Tibial artery (tissue), 4 donors: Measurements from ENCODE around the gene KCNK18.
A peak's percentile ranks its signal among the peaks of the same experiment; 100 is the strongest.
"Not testable (repeated sequence)": the region's sequence is repeated elsewhere in the genome, so short reads cannot be mapped to it uniquely, and the experiment has no call there.

Experiments used
- DNase-seq, 2 donors: peaks; one replicate each; pipeline ENCODE4 v3.0.0-alpha.2; 2019
- H3K27ac ChIP-seq, 2 donors: fragments of 200-600 bp; sonication (generic) in 1 of 2; 1 replicate in 1 of 2; 2 replicates in 1 of 2; pipeline ENCODE4 v1.5.1; 2018 to 2019; ENCODE audit warnings: mild to moderate bottlenecking in 1 of 2
- H3K27me3 ChIP-seq, 2 donors: fragments of 200-600 bp; sonication (generic) in 1 of 2; one replicate each; pipeline versions ENCODE4 v1.5.1 to v1.6.0; 2016 to 2019
- H3K36me3 ChIP-seq, 3 donors: fragments of 200-600 bp; sonication (generic) in 2 of 3; one replicate each; pipeline ENCODE4 v1.5.1; 2016 to 2019; ENCODE audit warnings: mild to moderate bottlenecking in 2 of 3
- H3K4me1 ChIP-seq, 4 donors: fragments of 200-600 bp; sonication (generic) in 2 of 4; 1 replicate in 3 of 4; 2 replicates in 1 of 4; pipeline ENCODE4 v1.5.1; 2016 to 2019
- H3K4me3 ChIP-seq, 2 donors: fragments of 200-600 bp; sonication (generic) in 1 of 2; 1 replicate in 1 of 2; 2 replicates in 1 of 2; pipeline ENCODE4 v1.5.1; 2018 to 2019; ENCODE audit warnings: mild to moderate bottlenecking in 2 of 2
- H3K9me3 ChIP-seq, 3 donors: fragments of 200-600 bp; sonication (generic) in 1 of 3; one replicate each; pipeline ENCODE4 v1.5.1; 2016 to 2019
- CTCF ChIP-seq, 2 experiments: fragments of 200-600 bp in 1 of 2; fragments of 450-650 bp in 1 of 2; IDR thresholded peaks; one replicate each; pipeline ENCODE4 v1.5.1; 2017 to 2019; ENCODE audit warnings: antibody characterized with exemption in 2 of 2, mild to moderate bottlenecking in 1 of 2, moderate library complexity in 1 of 2
- intact Hi-C: fragments of 100-400 bp; cut with DNase I; formaldehyde crosslinking; loops from one replicate; pipeline ENCODE4 v1.15.0; 2023; ENCODE audit warnings: low total_unique reads

The KCNK18 gene

GRCh38 chr10:117175215-117175900 lies 21.9 kb upstream of the KCNK18 start:
- Histone ChIP-seq H3K27me3 (peaks cover 0 to 62% of the 10 kb centered on the region in 2 donors), H3K4me3 (peak overlapping the region; percentile 38 to 53), H3K9me3 (no peaks in the 10 kb centered on the region), H3K36me3 (no peaks in the 10 kb centered on the region), H3K27ac (no peak overlapping the region), H3K4me1 (peaks cover 0 to 16% (median 13%) of the 10 kb centered on the region in 4 donors)
- intact Hi-C loops = loop anchor here (5.0 kb wide), 1 partner anchor 378 kb away; no protein-coding TSS in a partner anchor
- DNase-seq = no peak
- TF ChIP-seq CTCF (IDR thresholded peaks at IDR 0.05) = no peak

- H3K9me3 ChIP-seq = no peaks in the 10 kb centered on the region
- intact Hi-C loops = loop anchor here (5.0 kb wide), 1 partner anchor 379 kb away; no protein-coding TSS in a partner anchor
- TF ChIP-seq CTCF (IDR thresholded peaks at IDR 0.05) = peak; percentile 57 to 76
- peak overlapping the region; percentile 38 to 53 for H3K4me3 ChIP-seq
- H3K36me3 ChIP-seq = no peaks in the 10 kb centered on the region
- peaks cover 0 to 16% (median 13%) of the 10 kb centered on the region in 4 donors for H3K4me1 ChIP-seq
- peak; percentile 79 to 83 for DNase-seq
- H3K27ac ChIP-seq = no peak overlapping the region
- H3K27me3 ChIP-seq = peaks cover 0 to 60% of the 10 kb centered on the region in 2 donors
Observed at GRCh38 chr10:117175901-117176534, 21.3 kb upstream of the KCNK18 start.

- H3K27ac ChIP-seq = no peak overlapping the region
- no peaks in the 10 kb centered on the region for H3K9me3 ChIP-seq
- H3K4me1 ChIP-seq = peaks cover 0 to 16% (median 13%) of the 10 kb centered on the region in 4 donors
- intact Hi-C loops = loop anchor here (5.0 kb wide), 1 partner anchor 381 kb away; no protein-coding TSS in a partner anchor
- no peak for DNase-seq
- no peak overlapping the region for H3K4me3 ChIP-seq
- no peaks in the 10 kb centered on the region for H3K36me3 ChIP-seq
- H3K27me3 ChIP-seq = peaks cover 0 to 42% of the 10 kb centered on the region in 2 donors
- TF ChIP-seq CTCF (IDR thresholded peaks at IDR 0.05) = no peak
Observed at GRCh38 chr10:117178190-117178589, 19.1 kb upstream of the KCNK18 start.

- peaks cover 0 to 21% of the 10 kb centered on the region in 2 donors for H3K27me3 ChIP-seq
- H3K4me1 ChIP-seq = no peaks in the 10 kb centered on the region
- no peak for TF ChIP-seq CTCF (IDR thresholded peaks at IDR 0.05)
- intact Hi-C loops = no loop called here
- H3K27ac ChIP-seq = no peak overlapping the region
- DNase-seq = no peak
- H3K9me3 ChIP-seq = peaks cover 0 to 5% (median 2%) of the 10 kb centered on the region in 3 donors
- H3K36me3 ChIP-seq = no peaks in the 10 kb centered on the region
- H3K4me3 ChIP-seq = no peak overlapping the region
Observed at GRCh38 chr10:117184296-117184695, 13.0 kb upstream of the KCNK18 start.

GRCh38 chr10:117184821-117185220 lies 12.5 kb upstream of the KCNK18 start:
- Histone ChIP-seq H3K9me3 (peaks cover 0 to 10% (median 7%) of the 10 kb centered on the region in 3 donors), H3K4me1 (no peaks in the 10 kb centered on the region), H3K36me3 (no peaks in the 10 kb centered on the region), H3K4me3 (no peak overlapping the region), H3K27ac (no peak overlapping the region), H3K27me3 (peaks cover 0 to 16% of the 10 kb centered on the region in 2 donors)
- DNase-seq = no peak
- TF ChIP-seq CTCF (IDR thresholded peaks at IDR 0.05) = no peak
- intact Hi-C loops = no loop called here

GRCh38 chr10:117185817-117186216 lies 11.5 kb upstream of the KCNK18 start:
- peaks cover 0 to 14% (median 12%) of the 10 kb centered on the region in 3 donors for H3K9me3 ChIP-seq
- intact Hi-C loops, H3K4me1 ChIP-seq, DNase-seq, H3K36me3 ChIP-seq, H3K4me3 ChIP-seq, H3K27ac ChIP-seq: not testable (repeated sequence)
- H3K27me3 ChIP-seq = peaks cover 0 to 12% of the 10 kb centered on the region in 2 donors
